Measurements from ENCODE around the gene KIF23.

Gene KIF23

GRCh38 chr15:69468241-69469121 lies 54.3 kb downstream of the KIF23 start:
- peak; percentile 87 for DNase-seq

GRCh38 chr15:69469467-69470201 lies 55.5 kb downstream of the KIF23 start:
- no peak for DNase-seq

- DNase-seq: no peak
Measured at GRCh38 chr15:69472046-69472445, 57.9 kb downstream of the KIF23 start.

GRCh38 chr15:69472562-69472961 lies 58.4 kb downstream of the KIF23 start:
- DNase-seq: no peak

GRCh38 chr15:69474291-69474690 lies 60.1 kb downstream of the KIF23 start:
- no peak for DNase-seq

GRCh38 chr15:69474846-69475455 lies 60.8 kb downstream of the KIF23 start:
- no peak for DNase-seq

- DNase-seq: peak; percentile 71
Measured at GRCh38 chr15:69475769-69476358, 61.7 kb downstream of the KIF23 start.

- DNase-seq: no peak
Measured at GRCh38 chr15:69476704-69477473, 62.7 kb downstream of the KIF23 start.

GRCh38 chr15:69478259-69478781 lies 64.2 kb downstream of the KIF23 start:
- peak; percentile 52 for DNase-seq

GRCh38 chr15:69479081-69479480 lies 64.9 kb downstream of the KIF23 start:
- DNase-seq: no peak

- no peak for DNase-seq
Measured at GRCh38 chr15:69479971-69480370, 65.8 kb downstream of the KIF23 start.

- DNase-seq: no peak
Measured at GRCh38 chr15:69480932-69481331, 66.8 kb downstream of the KIF23 start.

GRCh38 chr15:69482686-69483256 lies 68.6 kb downstream of the KIF23 start:
- peak; percentile 53 for DNase-seq

- no peak for DNase-seq
Measured at GRCh38 chr15:69484837-69485236, 70.7 kb downstream of the KIF23 start.

- DNase-seq: no peak
Measured at GRCh38 chr15:69486481-69487110, 72.4 kb downstream of the KIF23 start.

GRCh38 chr15:69489073-69489571 lies 75.0 kb downstream of the KIF23 start:
- DNase-seq: no peak

- no peak for DNase-seq
Measured at GRCh38 chr15:69490356-69491037, 76.3 kb downstream of the KIF23 start.

- no peak for DNase-seq
Measured at GRCh38 chr15:69491038-69491505, 76.9 kb downstream of the KIF23 start.

- DNase-seq: no peak
Measured at GRCh38 chr15:69493406-69493805, 79.3 kb downstream of the KIF23 start.

- DNase-seq: no peak
Measured at GRCh38 chr15:69496001-69496400, 81.9 kb downstream of the KIF23 start.
